ENCODE results near the gene IGSF8. TPM values are rescaled to one million over a fixed set of nuclear protein-coding genes. Genes with fewer than 3 reads are reported as not detected.

The IGSF8 gene
- total RNA-seq, 1 experiment from 2014 or later = 18.8 TPM

DNA sequence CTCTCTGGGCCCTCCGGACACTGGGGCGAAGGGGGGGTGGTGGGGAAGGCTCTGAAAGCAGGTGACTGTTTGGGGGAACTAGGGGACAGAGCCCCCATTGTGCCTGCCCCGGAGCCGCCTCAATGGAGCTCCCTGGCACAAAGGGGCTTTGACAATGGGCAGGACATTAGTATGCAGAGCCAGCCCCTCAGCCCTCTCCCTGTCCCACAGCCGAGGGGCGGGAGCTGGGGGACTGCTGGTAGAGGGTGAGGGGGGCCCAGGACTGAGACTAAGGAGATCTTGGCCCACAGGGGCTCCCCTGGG lies 36.2 kb downstream of the IGSF8 start:
- no peak overlapping the region for H3K4me3 ChIP-seq (ENCODE audit: low read depth in 2 of 2, low read length in 2 of 2)
- ATAC-seq (no peak), DNase-seq (ENCODE audit: low read depth, low spot score) (no peak)
- no peaks in the 10 kb centered on the region for H3K36me3 ChIP-seq (ENCODE audit: control insufficient read depth, insufficient read depth, low read length)
- intact Hi-C loops (cut with micrococcal nuclease; ENCODE audit: unreplicated experiment) = no loop called here
- H3K27me3 ChIP-seq (ENCODE audit: control insufficient read depth, insufficient read depth, low read length) = peaks cover 3% of the 10 kb centered on the region
- no peaks in the 10 kb centered on the region for H3K9me3 ChIP-seq (ENCODE audit: control insufficient read depth, insufficient read depth, low read depth, low read length)
- no TSS peak for BruUV-seq (replicated peaks)
- TF ChIP-seq, protein P1, sequence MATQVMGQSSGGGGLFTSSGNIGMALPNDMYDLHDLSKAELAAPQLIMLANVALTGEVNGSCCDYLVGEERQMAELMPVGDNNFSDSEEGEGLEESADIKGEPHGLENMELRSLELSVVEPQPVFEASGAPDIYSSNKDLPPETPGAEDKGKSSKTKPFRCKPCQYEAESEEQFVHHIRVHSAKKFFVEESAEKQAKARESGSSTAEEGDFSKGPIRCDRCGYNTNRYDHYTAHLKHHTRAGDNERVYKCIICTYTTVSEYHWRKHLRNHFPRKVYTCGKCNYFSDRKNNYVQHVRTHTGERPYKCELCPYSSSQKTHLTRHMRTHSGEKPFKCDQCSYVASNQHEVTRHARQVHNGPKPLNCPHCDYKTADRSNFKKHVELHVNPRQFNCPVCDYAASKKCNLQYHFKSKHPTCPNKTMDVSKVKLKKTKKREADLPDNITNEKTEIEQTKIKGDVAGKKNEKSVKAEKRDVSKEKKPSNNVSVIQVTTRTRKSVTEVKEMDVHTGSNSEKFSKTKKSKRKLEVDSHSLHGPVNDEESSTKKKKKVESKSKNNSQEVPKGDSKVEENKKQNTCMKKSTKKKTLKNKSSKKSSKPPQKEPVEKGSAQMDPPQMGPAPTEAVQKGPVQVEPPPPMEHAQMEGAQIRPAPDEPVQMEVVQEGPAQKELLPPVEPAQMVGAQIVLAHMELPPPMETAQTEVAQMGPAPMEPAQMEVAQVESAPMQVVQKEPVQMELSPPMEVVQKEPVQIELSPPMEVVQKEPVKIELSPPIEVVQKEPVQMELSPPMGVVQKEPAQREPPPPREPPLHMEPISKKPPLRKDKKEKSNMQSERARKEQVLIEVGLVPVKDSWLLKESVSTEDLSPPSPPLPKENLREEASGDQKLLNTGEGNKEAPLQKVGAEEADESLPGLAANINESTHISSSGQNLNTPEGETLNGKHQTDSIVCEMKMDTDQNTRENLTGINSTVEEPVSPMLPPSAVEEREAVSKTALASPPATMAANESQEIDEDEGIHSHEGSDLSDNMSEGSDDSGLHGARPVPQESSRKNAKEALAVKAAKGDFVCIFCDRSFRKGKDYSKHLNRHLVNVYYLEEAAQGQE (IDR thresholded peaks at IDR 0.05; ENCODE audit: insufficient read depth in 1 of 2, low read depth in 2 of 2, low read length in 1 of 2) = no peak
- TF ChIP-seq, protein P2, sequence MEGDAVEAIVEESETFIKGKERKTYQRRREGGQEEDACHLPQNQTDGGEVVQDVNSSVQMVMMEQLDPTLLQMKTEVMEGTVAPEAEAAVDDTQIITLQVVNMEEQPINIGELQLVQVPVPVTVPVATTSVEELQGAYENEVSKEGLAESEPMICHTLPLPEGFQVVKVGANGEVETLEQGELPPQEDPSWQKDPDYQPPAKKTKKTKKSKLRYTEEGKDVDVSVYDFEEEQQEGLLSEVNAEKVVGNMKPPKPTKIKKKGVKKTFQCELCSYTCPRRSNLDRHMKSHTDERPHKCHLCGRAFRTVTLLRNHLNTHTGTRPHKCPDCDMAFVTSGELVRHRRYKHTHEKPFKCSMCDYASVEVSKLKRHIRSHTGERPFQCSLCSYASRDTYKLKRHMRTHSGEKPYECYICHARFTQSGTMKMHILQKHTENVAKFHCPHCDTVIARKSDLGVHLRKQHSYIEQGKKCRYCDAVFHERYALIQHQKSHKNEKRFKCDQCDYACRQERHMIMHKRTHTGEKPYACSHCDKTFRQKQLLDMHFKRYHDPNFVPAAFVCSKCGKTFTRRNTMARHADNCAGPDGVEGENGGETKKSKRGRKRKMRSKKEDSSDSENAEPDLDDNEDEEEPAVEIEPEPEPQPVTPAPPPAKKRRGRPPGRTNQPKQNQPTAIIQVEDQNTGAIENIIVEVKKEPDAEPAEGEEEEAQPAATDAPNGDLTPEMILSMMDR (IDR thresholded peaks at IDR 0.05) = no peak
- TF ChIP-seq TCF7L2 (IDR thresholded peaks at IDR 0.05; ENCODE audit: low read depth, low read length) (no peak), SIN3A (IDR thresholded peaks at IDR 0.05; ENCODE audit: borderline replicate concordance, insufficient read depth, low read depth, low read length) (no peak), POLR2AphosphoS5 (IDR thresholded peaks at IDR 0.05; ENCODE audit: low read depth, low read length) (no peak)
- H3K4me1 ChIP-seq (ENCODE audit: control insufficient read depth, insufficient read depth, low read length) = peaks cover 3% of the 10 kb centered on the region; the same call in 1 of the 2 replicates
- ChIA-PET POLR2A (no interaction called here), CTCF (no interaction called here)
- no peak overlapping the region for H3K27ac ChIP-seq (ENCODE audit: low read length)
- in situ Hi-C loops (cut with HindIII; ENCODE audit: low pct_unique_long_range_greater_than_20kb, low sequenced_read_pairs) = no loop called here

DNA sequence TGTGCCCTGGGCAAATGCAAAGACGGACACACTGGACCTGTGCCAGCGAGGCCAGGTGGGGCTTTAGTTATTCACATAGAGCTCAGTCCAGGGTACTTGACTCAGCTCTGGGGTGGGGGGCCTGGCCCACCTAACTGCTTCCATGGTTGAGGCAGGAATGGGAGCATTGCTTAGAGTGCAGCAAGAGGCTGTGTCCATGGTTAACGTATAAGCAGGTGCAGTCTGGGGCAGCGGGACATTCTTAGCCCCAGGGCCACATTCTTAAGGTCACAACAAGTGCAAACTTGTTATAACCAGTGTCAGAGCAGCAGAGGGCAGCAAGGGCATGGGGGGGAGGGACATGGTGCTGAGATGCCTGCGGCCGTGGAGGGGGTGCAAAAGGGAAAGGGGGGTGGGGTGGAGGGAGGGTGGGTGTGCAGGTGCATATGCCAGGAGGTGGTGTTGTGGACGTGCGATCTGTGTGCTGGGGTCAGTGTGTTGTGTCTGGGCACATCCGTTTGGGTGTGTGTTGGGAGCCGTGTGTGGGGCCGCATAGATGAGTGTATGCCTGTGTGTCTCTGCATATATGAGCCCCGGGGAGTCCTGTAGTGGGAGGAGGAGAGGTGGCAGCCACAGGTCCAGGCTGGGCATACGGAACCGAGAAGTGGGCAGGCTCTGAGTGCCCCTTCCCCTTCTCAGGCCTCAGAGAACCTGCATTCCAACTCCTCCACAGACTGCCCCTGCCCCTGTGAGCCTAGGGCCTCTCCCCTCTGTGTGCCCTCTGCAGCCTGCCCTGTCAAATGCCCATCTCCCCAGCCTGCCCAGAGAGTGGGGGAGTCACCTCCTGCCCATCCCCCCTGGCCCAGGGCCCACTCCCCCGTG lies 36.8 kb downstream of the IGSF8 start:
- Histone ChIP-seq H3K27me3 (ENCODE audit: control insufficient read depth, insufficient read depth, low read length) (peaks cover 8% of the 10 kb centered on the region), H3K4me3 (ENCODE audit: low read depth in 2 of 2, low read length in 2 of 2) (no peak overlapping the region), H3K27ac (ENCODE audit: low read length) (no peak overlapping the region), H3K4me1 (ENCODE audit: control insufficient read depth, insufficient read depth, low read length) (peaks cover 3% of the 10 kb centered on the region; the same call in 1 of the 2 replicates), H3K36me3 (ENCODE audit: control insufficient read depth, insufficient read depth, low read length) (no peaks in the 10 kb centered on the region), H3K9me3 (ENCODE audit: control insufficient read depth, insufficient read depth, low read depth, low read length) (no peaks in the 10 kb centered on the region)
- no peak for DNase-seq (ENCODE audit: low read depth, low spot score)
- POLR2A ChIA-PET = no interaction called here
- TF ChIP-seq, protein P2 (IDR thresholded peaks at IDR 0.05) = no peak
- TF ChIP-seq POLR2AphosphoS5 (IDR thresholded peaks at IDR 0.05; ENCODE audit: low read depth, low read length) = no peak
- TF ChIP-seq, protein P1 (IDR thresholded peaks at IDR 0.05; ENCODE audit: insufficient read depth in 1 of 2, low read depth in 2 of 2, low read length in 1 of 2) = no peak
- TF ChIP-seq SIN3A (IDR thresholded peaks at IDR 0.05; ENCODE audit: borderline replicate concordance, insufficient read depth, low read depth, low read length) = no peak
- no peak for TF ChIP-seq TCF7L2 (IDR thresholded peaks at IDR 0.05; ENCODE audit: low read depth, low read length)
- peak; percentile 49; the same call in 1 of the 2 replicates for ATAC-seq
- in situ Hi-C loops (cut with HindIII; ENCODE audit: low pct_unique_long_range_greater_than_20kb, low sequenced_read_pairs) (no loop called here), intact Hi-C loops (cut with micrococcal nuclease; ENCODE audit: unreplicated experiment) (no loop called here)
- BruUV-seq (replicated peaks) = no TSS peak
- CTCF ChIA-PET = interaction anchor here (1.0 kb wide), 1 partner anchor 17 kb away, joined by 5 read pairs; no protein-coding TSS in a partner anchor
